Endodermal cell (in vitro differentiated cells): ENCODE measurements around the gene KCNG4. TPM values are rescaled to one million over a fixed set of nuclear protein-coding genes. Genes with fewer than 3 reads are reported as not detected.

Experiments
- DNase-seq: peaks from one replicate; pipeline ENCODE4 v3.0.0-alpha.2; 2017
- H3K27ac ChIP-seq: 2 replicates; pipeline ENCODE4 v1.5.1; 2013; ENCODE audit warnings: mild to moderate bottlenecking, low read depth, low read length, moderate library complexity
- H3K27me3 ChIP-seq: 2 replicates; pipeline ENCODE4 v1.6.1; 2013; ENCODE audit warnings: mild to moderate bottlenecking, low read length, moderate library complexity; ENCODE audit not compliant: insufficient read depth, control insufficient read depth, poor library complexity, severe bottlenecking
- H3K36me3 ChIP-seq: 2 replicates; pipeline ENCODE4 v1.7.0; 2013; ENCODE audit warnings: mild to moderate bottlenecking, low read length, moderate library complexity; ENCODE audit not compliant: control insufficient read depth, insufficient read depth
- H3K4me1 ChIP-seq: one replicate; pipeline ENCODE4 v1.7.0; 2013; ENCODE audit warnings: low read length; ENCODE audit not compliant: control insufficient read depth, insufficient read depth
- H3K4me3 ChIP-seq: 2 replicates; pipeline ENCODE4 v1.5.1; 2013; ENCODE audit warnings: mild to moderate bottlenecking, low read length, moderate library complexity
- H3K9ac ChIP-seq: 2 replicates; pipeline ENCODE4 v1.6.1; 2013; ENCODE audit warnings: mild to moderate bottlenecking, low read length, moderate library complexity; ENCODE audit not compliant: poor library complexity, severe bottlenecking; ENCODE audit errors: extremely low read depth
- H3K9me3 ChIP-seq: 2 replicates; pipeline ENCODE4 v1.6.1; 2013; ENCODE audit warnings: mild to moderate bottlenecking, low read length, moderate library complexity; ENCODE audit not compliant: control insufficient read depth
- H3K27ac Mint-ChIP-seq: 2 replicates; pipeline ENCODE4 v1.8.0; 2020; ENCODE audit warnings: mixed read lengths
- H3K27me3 Mint-ChIP-seq: 2 replicates; pipeline ENCODE4 v1.8.0; 2021; ENCODE audit warnings: mild to moderate bottlenecking, mixed read lengths; ENCODE audit not compliant: insufficient read depth
- H3K36me3 Mint-ChIP-seq: 2 replicates; pipeline ENCODE4 v1.8.0; 2020; ENCODE audit warnings: low read depth, mixed read lengths
- H3K4me1 Mint-ChIP-seq: 2 replicates; pipeline ENCODE4 v1.8.0; 2020; ENCODE audit warnings: mixed read lengths
- H3K4me3 Mint-ChIP-seq: 2 replicates; pipeline ENCODE4 v1.8.0; 2020; ENCODE audit warnings: mild to moderate bottlenecking, moderate library complexity, mixed read lengths
- H3K9me3 Mint-ChIP-seq: 2 replicates; pipeline ENCODE4 v1.8.0; 2020; ENCODE audit warnings: mild to moderate bottlenecking, mixed read lengths
- WGBS, 2 experiments: methylation state at CpG; one replicate each; pipeline versions ENCODE4 v1.1.5 to v1.1.7; 2013; ENCODE audit warnings: missing lambda C conversion rate in 2 of 2, mixed read lengths in 1 of 2; ENCODE audit not compliant: insufficient coverage in 1 of 2, insufficient read length in 1 of 2; 5-methylcytosine and 5-hydroxymethylcytosine counted together
- total RNA-seq, 2 donors: library from RNA; stranded (reverse); fragmentation: NEBNext Ultra II Directional in 1 of 2; extraction: Animal tissue kit (Norgen Biotek cat#: 25700) in 1 of 2; gene quantifications; 2 replicates in 1 of 2; 3 replicates in 1 of 2; pipeline ENCODE4 v1.2.1, GENCODE V29; 2021
- TF ChIP-seq, protein P1 (sequence below): fragments of 200-600 bp; sonication (generic); conservative IDR thresholded peaks from 2 replicates; pipeline ENCODE4 v1.5.0; 2021; ENCODE audit warnings: antibody characterized with exemption, mild to moderate bottlenecking

Gene KCNG4
- total RNA-seq, 2 donors from 2014 or later: not detected

DNA sequence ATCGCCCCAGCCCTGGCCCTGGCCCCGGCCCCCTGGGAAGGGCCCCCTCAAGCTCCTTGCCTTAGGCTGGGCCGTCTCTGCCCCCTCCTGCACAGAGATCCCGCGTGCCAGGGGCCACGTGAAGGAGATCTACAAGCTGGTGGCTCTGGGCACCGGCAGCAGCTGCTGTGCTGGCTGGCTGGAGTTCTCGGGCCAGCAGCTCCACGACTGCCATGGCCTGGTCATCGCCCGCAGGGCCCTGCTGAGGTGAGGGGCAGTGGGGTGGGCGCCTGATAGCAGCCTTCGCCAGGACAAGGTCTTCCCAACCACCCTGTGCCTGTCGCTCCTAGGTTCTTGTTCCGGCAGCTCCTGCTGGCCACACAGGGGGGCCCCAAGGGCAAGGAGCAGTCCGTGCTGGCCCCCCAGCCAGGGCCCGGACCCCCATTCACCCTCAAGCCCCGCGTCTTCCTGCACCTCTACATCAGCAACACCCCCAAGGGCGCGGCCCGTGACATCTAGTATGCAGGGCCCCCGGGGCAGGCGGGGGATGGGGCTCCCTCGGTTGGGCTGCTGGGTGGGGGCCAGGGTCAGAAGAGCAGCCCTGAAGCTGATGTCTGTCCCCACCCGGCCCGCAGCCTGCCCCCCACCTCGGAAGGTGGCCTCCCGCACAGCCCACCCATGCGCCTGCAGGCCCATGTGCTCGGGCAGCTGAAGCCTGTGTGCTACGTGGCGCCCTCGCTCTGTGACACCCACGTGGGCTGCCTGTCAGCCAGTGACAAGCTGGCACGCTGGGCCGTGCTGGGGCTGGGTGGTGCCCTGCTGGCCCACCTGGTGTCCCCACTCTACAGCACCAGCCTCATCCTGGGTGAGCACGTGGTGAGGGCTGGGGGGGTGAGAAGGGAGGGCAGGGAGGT lies 44.4 kb downstream of the KCNG4 start:
- DNase-seq: no peak
- no peak overlapping the region for H3K4me3 Mint-ChIP-seq
- no peak overlapping the region for H3K27ac ChIP-seq
- TF ChIP-seq, protein P1, sequence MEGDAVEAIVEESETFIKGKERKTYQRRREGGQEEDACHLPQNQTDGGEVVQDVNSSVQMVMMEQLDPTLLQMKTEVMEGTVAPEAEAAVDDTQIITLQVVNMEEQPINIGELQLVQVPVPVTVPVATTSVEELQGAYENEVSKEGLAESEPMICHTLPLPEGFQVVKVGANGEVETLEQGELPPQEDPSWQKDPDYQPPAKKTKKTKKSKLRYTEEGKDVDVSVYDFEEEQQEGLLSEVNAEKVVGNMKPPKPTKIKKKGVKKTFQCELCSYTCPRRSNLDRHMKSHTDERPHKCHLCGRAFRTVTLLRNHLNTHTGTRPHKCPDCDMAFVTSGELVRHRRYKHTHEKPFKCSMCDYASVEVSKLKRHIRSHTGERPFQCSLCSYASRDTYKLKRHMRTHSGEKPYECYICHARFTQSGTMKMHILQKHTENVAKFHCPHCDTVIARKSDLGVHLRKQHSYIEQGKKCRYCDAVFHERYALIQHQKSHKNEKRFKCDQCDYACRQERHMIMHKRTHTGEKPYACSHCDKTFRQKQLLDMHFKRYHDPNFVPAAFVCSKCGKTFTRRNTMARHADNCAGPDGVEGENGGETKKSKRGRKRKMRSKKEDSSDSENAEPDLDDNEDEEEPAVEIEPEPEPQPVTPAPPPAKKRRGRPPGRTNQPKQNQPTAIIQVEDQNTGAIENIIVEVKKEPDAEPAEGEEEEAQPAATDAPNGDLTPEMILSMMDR: no peak
- no peaks in the 10 kb centered on the region for H3K36me3 Mint-ChIP-seq
- H3K9me3 ChIP-seq: no peaks in the 10 kb centered on the region
- H3K4me1 Mint-ChIP-seq: peaks cover 22% of the 10 kb centered on the region
- no peaks in the 10 kb centered on the region for H3K27me3 ChIP-seq
- H3K4me3 ChIP-seq: no peak overlapping the region
- H3K9me3 Mint-ChIP-seq: no peaks in the 10 kb centered on the region
- peaks cover 7% of the 10 kb centered on the region for H3K27me3 Mint-ChIP-seq
- H3K36me3 ChIP-seq: no peaks in the 10 kb centered on the region
- no peak overlapping the region for H3K27ac Mint-ChIP-seq
- WGBS, 2 experiments: 90 to 94% methylated on average over 14 to 38 of the region's 38 CpGs
- H3K4me1 ChIP-seq: no peaks in the 10 kb centered on the region
- H3K9ac ChIP-seq: no peak overlapping the region

DNA sequence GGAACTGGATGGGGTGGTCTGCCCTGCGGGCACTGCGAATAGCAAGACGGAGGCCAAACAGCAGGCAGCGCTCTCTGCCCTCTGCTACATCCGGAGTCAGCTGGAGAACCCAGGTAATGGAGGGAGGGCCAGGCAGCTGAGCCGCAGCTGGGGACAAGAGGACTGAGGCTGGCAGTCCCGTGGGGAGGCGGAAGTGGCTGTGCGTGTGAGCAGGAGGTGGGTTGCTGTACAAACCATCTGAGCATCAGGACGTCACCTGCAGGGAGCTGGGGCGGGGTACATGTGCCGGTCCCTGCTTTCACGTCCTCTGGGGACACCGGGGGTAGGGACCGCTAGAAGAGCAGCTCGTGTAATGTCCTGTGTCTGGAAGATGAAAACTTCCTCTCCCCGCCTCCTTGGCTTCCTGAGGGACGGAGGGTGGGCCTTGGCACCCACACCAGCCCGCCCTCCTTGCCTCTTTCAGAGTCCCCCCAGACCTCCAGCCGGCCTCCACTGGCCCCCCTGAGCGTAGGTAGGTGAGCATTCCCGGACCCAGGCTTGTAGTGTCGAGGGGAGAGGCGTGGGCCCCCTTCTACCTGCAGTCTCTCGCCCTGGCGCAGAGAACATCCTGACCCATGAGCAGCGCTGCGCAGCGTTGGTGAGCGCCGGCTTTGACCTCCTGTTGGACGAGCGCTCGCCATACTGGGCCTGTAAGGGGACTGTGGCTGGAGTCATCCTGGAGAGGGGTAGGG lies 45.2 kb downstream of the KCNG4 start:
- Mint-ChIP-seq H3K9me3 (no peaks in the 10 kb centered on the region), H3K27me3 (peaks cover 7% of the 10 kb centered on the region), H3K36me3 (no peaks in the 10 kb centered on the region), H3K27ac (no peak overlapping the region), H3K4me1 (peaks cover 14% of the 10 kb centered on the region), H3K4me3 (no peak overlapping the region)
- Histone ChIP-seq H3K27ac (no peak overlapping the region), H3K4me3 (no peak overlapping the region), H3K9me3 (no peaks in the 10 kb centered on the region), H3K9ac (no peak overlapping the region), H3K36me3 (no peaks in the 10 kb centered on the region), H3K4me1 (no peaks in the 10 kb centered on the region), H3K27me3 (no peaks in the 10 kb centered on the region)
- no peak for DNase-seq
- TF ChIP-seq, protein P1: no peak
- 87 to 89% methylated on average over 31 to 34 of the region's 34 CpGs for WGBS, 2 experiments

DNA sequence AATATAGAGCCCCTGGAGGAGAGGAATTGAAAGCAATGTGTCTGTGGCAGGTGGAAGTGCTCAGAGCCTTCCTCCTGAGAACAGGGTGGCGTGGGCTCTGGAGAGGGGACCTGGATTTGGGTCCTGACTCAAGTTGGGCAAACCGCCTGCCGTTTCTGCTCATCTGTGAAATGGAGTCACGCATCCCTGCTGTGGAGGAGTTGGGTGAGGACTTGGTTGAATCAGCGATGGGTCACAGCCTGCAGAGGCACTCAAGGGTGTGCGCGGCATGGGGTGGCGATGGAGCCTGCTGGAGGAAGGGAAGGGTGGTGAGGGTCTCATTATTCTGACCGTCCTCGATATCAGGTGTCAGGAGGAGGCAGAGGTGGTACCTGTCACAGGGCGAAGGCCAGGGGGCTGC lies 45.8 kb downstream of the KCNG4 start:
- peaks cover 4% of the 10 kb centered on the region for H3K27me3 Mint-ChIP-seq
- TF ChIP-seq, protein P1: no peak
- Histone ChIP-seq H3K9ac (no peak overlapping the region), H3K36me3 (no peaks in the 10 kb centered on the region), H3K9me3 (no peaks in the 10 kb centered on the region), H3K4me3 (no peak overlapping the region), H3K27me3 (no peaks in the 10 kb centered on the region), H3K4me1 (no peaks in the 10 kb centered on the region), H3K27ac (no peak overlapping the region)
- peaks cover 8% of the 10 kb centered on the region for H3K4me1 Mint-ChIP-seq
- no peaks in the 10 kb centered on the region for H3K36me3 Mint-ChIP-seq
- 95 to 96% methylated on average over 7 to 11 of the region's 11 CpGs for WGBS, 2 experiments
- H3K27ac Mint-ChIP-seq: no peak overlapping the region
- no peaks in the 10 kb centered on the region for H3K9me3 Mint-ChIP-seq
- H3K4me3 Mint-ChIP-seq: no peak overlapping the region
- DNase-seq: no peak
